Stimulated activated CD8-positive, alpha-beta memory T cell treated with anti-CD3 and anti-CD28 coated beads, Interleukin-7, amount 100 ng/mL, for 48 hours (primary cell): ENCODE data around the gene OMP.
"Not testable (repeated sequence)": the region's sequence is repeated elsewhere in the genome, so short reads cannot be mapped to it uniquely, and the experiment has no call there.

Source experiments
- DNase-seq, 2 donors: peaks; one replicate each; pipeline ENCODE4 v3.0.0-alpha.2; 2020; ENCODE audit warnings: low read depth in 1 of 2; ENCODE audit errors: extremely low read depth in 1 of 2

Gene OMP

DNA sequence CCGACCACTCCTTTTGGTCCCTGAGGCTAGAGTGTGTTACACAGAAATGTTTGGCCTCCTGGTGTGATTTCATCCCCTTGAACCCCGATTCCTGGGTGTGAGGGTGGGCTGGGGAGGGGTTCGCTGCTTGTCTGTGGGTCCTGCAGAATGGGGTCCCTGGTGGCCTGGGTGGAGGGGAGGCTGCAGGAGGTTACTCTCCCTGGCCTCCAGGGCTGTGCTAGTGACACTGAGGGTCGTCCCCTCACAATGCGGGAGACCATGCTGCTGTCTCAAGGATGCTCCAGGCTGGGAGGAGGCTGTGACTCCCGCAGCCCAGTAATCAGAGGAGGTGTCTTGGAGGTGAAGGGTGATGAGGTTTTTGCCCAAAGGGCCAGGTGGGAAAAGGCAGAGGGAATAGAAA is 17.0 kb upstream of the OMP start:
- DNase-seq: no peak

DNA sequence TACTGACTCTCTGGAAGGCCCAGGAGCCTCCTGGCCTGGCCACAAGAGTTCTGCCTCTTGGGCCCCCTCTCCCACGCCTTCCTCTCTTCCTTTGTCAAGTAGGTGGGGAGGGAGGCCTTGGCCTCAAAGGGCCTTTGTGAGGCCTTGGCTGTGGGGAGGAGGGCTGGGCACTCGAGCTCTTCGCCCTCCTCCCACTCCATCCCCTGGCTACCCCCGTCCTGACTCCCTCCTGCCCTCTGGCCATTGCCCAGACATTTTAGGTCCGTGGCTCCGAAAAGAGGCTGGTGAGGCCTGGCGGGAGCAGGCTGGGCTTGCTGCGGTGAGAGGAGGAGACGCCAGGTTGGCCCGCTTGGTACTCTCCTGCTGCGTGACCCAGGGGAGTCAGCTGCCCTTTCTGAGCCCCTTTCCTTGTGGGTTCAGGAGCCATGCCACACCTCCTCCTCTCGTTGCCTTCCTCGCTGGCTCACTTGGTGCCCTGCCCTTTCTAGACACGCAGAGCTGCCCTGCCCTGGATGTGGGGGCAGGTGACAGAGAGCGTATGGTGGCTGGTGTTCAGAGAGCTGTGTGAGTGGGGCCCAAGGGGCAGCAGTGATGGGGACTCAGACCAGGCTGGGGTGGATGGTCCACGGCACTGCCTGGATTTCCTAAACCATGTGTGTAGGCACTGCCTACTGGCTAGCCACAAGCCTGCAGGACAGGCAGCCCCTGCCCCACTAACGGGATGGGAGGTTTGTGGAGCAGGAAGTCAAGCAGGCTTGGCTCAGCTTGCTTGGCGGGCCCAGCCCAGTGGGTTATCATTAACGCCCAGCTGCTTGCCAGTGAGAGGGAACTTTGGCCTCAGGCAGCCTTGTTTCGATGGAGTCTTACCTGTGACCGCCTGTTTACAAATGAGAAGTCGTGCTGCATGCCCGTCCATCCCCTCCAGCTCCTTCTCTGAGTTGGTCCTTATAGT is 15.8 kb upstream of the OMP start:
- DNase-seq: no peak

DNA sequence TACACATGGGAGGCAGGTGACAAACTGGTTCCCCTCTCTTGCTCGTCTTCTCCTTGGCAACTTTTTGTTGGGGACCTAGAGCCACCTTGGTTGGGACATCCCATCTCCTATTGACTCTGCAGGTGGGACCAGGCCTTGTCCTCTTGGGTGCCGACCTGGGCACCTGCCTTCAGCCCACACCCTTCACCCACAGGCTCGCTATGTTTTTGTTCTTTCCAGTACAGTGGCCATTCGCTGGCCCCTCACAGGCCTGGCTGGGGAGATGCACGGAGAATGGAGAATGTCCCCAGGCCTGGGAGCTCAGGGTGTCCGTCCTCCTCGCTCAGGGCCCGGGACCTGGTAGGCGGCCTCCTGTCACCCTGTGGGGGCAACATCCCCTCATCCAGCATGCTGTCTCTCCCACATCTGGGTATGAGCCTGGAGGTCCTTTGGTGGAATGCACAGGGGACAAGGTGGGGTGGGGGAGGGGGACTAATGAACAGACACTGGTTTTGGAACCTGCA is 14.9 kb upstream of the OMP start:
- DNase-seq: no peak

DNA sequence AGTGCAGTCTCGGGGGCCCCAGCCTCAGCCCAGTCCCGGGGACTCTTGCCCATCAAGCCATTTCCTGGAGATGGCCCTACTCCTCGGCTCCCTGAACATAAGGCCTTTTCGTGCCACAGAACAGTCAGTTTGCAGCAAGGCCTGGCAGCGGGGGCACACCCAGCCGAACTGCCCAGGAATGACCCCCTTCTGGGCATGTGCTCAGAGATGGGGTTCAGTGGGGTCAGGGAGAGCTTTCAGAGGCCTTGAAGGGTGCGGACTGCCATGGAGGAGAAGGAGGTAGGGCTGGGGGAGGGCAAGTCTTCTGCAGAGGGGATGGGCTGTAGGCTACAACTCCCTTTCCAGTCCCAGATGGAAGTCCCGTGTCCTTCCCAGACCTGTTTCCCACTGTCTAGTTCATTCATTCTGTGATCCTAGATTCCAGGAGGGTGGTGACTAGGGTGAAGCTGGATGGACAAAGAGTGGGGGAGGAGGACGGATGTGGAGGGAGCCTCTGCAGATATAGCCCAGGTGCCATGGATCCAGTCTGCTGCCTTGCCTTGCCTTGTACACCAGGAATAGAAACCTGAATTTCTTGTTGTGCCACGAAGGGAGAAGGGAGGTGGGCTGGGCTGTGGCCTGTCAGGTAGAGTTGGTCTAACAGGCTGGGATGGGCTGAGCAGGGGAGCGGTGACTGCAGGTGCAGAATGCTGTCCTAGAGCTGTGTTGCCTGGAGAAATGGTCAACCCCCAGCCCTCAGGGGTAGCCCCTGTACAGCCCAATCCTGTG is 14.2 kb upstream of the OMP start:
- DNase-seq: no peak

DNA sequence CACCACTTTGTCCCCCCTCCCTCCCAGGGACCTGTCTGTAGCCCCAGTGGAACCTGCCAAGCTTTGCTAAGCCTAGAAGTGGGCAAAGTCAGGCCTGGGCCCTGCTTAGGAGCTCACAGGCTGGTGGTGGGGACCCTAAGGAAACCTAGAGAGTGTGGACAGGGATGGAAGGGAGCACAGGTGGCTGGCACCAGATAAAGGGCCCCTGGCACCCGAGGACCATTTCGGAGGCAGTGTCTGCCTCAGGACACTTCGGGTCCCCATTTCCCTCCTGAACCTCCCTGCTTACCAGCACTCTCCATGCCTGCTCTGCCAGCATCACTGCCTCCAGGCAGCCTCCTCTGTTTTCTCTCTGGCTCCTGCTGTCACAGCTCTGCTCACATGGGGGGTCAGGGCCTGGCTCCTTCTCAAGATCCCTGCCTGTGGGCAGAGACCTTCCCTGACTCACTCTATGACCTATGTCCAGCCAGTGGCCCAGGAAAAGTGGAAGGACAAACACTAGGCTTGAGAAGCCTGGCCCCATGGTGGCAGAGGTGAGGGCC is 13.6 kb upstream of the OMP start:
- no peak for DNase-seq

DNA sequence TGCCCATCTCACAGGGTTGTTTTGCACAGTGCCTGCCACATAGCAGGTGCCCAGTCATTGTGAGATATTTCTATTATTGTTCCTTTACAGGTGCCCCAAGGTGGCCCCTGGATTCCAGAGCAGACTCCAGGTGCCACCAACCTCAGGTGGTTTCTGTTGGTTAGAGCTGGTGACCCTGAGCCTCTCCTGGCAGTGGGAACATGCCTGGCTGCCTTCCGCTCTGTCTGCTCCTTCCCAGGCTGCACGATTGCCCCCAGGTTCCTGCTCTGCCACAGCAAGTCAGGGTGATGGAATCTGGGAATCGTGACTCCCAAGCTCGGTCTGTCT is 12.6 kb upstream of the OMP start:
- no peak for DNase-seq

DNA sequence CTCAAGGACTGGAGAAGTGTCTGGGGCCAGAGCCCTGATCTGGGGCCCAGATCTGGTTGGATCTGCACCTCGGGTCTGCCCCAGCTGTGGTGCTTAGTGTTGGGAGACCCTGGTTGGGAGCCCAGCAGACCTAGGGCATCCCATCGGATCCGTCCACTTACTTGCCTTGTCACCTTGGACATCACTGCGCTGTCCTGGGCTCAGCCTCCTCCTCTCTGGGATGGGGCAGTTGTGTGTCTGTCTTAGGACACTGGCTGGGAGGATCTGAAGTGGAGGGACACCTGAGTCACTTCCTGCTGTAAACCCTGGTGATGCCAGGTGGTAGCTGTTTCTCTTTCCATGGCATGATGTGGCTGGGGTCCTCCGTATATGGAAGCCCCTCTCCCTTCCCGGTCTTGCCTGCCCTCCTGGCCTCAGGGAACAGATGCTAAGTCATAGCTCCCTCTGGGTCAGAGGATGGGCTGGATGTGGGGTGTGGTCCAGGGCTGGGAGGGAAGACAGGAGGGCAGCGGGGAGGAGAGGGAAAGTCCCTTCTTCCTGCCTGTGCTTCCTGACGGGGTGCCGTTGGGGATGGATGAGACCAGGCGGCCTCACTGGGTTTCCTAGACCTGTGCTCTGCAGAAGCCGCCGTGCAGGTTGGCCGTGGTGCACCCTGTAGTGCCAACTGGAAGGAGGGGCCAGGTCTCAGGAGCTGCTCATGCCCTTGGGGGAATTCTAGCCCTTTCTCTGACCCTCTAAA is 12.1 kb upstream of the OMP start:
- no peak for DNase-seq

DNA sequence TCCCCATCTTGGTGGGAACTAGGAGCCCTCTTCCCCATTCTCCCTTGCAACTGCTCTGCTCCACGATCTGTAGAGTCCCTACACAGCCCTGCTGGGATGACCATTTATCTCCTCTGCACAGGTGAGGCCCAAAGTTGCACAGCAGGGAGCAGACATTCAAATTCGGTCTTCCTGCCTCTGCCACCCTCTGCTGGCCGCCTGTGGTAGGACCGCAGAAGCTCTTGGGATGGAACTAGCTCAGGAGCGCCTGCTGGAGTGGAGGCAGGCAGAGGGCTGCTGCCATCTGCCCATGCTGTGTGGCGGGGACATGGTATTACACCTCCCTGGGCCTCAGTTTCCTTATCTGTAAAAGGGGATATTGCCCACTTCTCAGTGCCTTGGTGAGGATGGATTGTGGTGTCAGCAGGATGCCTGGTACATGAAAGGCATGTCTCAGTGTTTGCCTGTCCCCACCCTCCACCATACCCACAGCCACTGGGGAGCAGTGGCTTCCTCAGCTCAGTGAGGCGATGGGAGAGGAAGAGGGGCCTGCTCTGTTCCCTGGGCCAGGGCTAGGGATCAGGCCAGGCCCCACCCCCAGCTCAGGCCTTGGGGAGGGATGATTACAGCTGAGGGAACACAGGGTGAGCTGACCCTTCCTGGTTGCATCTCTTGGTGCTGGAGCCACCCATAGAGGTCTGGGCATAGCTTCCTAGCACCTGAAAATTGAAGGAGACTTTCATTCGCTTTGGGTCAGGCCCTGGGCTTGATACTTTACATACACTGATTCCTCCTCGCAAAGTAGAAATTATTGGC is 11.3 kb upstream of the OMP start:
- peak; percentile 55 to 65 for DNase-seq

DNA sequence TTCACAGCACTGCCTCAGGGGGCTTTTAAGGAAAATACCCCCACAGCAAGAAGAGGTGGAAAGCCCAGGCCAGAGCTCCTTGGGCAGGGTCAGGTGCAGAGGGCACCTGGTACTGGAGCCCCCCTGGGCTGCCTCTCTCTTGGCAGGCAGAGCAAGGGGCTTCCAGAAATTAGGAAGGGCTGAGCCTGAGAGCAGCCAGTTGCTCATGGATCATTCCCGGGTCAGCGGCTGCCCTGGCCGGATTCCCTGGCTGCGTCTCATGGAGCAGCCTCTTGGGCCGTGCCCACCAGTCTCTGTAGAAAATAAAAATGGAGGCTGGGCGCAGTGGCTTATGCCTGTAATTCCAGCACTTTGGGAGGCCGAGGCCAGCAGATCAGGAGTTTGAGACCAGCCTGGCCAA is 10.3 kb upstream of the OMP start:
- no peak for DNase-seq

DNA sequence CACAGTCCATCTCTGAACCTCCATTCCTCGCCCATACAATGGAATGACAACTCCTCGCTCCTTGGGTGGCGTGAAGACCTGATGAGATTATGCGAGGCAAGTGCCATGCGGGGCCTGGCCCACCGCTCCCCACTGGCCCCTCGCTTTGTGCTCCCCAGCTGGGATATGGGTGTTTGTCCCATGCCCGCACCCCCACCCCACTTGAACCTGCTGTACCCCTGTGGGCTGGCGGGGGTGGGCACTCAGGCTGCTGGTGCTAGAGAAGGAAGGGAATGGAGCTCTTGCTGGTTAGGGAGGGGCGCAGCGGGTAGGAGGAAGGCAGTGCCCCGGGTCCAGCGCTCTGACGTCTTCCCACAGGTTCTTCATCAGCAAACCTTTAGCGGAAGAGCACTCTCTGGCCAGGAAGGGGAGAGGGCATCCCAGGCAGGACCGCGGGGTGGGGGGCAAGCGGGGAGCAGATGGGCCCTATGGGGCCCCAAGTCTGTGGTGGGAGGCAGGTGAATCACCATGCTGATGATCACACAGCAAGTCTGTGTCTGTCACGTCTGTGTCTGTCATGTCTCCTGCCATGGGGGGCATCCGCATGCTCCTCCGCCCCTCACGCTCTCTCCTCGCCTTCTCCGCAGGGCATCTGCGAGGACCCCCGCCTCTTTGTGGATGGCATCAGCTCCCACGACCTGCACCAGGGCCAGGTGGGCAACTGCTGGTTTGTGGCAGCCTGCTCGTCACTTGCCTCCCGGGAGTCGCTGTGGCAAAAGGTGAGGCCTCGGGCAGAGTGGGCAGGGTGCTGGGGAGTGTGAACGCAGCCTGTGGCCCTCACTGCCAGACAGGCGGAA is 9.4 kb upstream of the OMP start:
- DNase-seq: no peak

DNA sequence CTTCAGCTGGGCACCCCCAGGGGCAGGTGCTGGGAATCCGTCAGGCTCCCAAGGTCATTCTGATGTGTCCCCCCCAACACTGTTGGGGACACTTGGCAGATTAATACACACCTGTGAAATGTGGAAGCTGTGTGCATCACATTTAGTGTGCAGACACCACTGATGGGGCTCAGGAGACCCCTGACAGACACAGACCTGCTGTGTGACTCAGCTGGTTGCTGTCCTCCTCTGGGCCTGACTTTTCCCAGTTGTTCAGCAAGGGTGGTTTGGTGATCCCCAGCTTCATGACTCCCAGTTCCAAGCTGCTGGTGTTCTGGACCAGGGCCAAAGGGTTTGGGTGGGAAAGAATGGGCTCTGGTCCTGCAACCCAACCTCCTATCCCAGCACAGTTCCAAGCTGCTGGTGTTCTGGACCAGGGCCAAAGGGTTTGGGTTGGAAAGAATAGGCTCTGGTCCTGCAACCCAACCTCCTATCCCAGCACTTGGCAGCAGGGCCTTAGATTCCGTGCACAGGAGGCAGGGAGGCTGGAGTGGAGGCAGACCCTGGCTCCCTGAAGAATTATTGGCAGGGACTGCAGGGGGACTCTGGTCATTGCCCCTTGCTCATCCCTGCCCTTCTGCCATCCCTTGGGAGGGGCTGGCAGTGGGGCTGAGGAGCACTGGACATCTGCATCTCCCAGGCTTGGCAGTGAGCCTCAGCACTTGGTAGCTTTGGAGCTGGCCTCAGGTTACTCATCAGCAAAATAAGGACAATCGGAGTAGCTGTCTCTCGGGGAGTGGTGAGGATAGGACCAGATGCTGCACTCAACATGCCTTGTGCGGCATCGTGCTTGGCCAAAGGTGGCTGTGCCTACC is 8.4 kb upstream of the OMP start:
- DNase-seq: no peak

DNA sequence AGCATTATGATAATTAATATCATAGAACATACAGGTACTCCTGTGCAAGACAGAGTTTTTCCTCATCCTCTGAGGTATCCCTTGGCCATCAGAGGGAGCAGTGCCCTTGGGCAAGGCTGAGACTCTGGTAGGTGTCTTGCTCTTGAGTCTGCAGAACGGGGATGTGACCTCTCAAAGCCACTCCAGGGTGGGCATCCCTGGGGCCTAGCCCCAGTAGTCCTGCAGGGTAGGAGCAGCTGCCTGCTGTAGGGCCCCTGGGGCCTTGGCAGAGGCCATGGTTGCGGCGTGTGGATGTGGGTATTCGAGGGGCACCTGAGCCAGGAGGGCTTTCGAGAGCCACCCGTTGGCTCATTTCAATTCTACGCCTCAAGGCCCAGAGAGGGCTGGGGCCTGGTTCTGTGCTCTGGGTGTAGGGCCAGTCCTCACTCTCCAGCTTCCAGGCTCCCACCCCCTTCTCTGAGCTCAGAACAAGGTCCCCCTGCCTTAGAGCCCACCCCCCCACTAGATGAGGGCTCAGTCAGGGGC is 7.7 kb upstream of the OMP start:
- no peak for DNase-seq

DNA sequence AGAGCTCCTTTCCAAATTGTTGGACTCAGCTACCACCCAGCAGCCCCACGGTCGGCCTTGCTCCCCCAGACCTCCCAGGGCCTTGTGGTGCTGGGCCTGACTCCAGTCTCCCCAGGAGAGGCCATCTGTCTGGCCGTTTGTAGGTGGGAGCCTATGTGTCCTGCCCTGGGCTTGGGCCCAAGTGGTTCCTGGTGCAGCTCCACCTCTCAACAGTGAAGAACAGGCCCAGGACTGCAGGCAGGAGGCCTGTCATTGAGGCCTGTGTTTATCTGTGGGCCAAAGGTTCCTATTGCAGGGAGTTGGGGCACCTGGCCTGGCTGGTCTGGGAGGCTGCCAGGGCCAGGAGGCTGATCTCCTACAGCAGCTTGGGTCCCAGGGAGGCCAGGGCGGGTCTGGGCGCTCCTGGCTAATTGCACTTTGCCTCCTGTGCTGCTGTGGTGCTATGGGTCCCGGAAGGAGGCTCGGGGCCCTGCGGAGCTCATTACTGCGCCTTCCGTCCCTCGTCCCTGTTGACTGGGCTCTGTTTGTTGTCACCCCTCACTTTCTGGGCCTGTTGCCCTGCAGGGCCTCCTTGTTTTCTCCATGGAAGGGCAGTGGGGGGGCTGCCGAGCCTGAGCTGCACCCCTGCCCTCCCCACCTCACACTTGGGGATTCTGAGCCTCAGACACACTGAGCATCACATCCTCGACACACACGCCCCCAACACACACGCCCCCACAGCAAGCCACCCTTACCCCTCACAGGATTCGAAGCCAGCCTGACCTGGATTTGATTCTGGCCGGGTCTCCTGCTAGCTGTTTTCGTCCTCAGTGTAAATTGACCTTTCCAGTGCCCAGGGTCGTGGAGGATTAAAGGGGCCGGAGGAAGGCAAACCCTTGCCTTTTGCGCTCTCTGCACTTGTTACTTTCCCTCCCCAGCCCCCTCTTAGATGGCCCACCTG is 6.8 kb upstream of the OMP start:
- no peak for DNase-seq

DNA sequence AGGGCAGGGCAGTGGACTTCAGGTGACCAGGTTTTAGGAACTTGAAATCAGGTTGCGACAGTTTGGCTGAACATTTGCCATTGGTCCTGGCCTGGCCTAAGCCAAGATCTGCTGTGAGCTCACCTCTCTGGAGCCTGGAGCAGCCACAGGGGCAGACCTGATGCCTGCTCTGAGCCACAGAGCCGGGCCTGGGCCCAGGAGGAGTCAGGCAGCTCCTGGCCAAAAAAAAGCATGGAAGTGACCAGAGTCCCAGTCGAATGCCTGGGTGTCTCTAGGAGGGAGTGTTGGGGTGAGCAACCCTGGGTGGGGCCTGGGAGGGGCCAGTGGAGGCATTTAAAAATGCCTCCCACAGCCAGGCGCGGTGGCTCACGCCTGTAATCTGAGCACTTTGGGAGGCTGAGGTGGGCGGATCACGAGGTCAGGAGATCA is 6.0 kb upstream of the OMP start:
- no peak for DNase-seq

DNA sequence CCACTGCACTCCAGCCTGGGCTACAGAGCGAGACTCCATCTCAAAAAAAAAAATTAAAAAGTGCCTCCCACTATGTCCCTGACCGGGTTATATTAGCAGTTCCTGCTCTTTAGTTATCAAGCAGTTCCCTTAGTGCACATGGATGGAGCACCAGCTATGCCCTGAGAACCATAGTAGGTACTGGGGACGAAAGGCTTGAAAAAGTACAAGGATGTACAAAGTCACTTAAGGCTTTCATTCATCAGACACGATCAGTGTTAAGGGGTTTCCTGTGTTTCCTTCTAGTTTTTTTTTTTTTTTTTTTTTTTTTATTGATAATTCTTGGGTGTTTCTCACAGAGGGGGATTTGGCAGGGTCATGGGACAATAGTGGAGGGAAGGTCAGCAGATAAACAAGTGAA is 5.5 kb upstream of the OMP start:
- DNase-seq: not testable (repeated sequence)

DNA sequence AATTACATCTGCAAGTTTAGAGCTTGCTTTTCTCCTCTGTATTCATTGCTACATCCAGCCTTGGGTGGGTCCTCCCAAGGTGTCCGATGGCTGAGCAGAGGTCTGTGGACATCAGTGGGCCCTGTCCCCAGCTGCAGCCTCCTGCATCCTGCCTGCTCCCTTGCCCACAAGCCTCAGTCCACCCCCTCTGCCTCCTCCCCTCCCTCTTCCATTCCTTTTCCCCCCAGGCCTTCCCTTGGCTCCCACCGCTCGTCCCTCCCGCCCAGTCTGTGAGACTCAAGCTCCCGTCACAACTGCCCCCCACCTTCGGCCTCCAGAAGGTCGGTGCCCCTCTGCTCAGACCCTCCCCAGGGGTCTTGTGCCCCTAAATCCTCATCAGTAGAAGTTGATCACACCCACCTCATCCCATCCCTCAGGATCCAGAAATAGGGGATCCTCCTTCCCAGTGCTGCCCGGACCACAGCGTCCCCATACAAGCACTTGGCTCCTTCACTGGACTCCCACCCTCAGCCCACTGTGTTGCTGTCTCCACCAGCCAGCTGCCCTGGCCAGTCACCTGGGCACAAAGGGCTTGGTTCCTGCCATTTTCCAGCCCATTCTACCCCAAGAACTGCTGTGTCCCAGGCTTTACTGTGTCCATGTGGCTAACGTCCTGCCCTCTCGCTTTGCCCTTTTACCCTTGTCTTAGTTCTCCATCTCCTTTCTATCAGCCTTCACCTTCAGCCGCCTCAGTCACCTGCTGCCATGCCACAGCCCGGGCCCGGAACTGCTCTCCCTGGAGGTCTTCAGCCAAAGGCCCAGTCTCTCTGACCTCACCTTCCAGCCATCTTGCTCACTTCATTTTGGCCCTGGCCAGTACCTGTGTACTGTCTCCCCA is 2.2 kb upstream of the OMP start:
- no peak for DNase-seq
